Lower lobe of right lung (tissue), 2 donors: ENCODE data around the gene CDYL2. TPM values are rescaled to one million over a fixed set of nuclear protein-coding genes. Genes with fewer than 3 reads are reported as not detected.
"Not testable (repeated sequence)": the region's sequence is repeated elsewhere in the genome, so short reads cannot be mapped to it uniquely, and the experiment has no call there.

ENCODE experiments used
- ATAC-seq, 2 donors: fragments of 200-7000 bp; cut with Tn5 transposase; one replicate each; pipeline ENCODE4 v1.9.1; 2020 to 2022; ENCODE audit warnings: mild to moderate bottlenecking in 2 of 2, moderate library complexity in 2 of 2
- DNase-seq: peaks from one replicate; pipeline ENCODE4 v3.0.0-alpha.2; 2020
- H3K27ac ChIP-seq: fragments of 200-600 bp; one replicate; pipeline ENCODE4 v1.8.0; 2022
- H3K27me3 ChIP-seq: fragments of 200-600 bp; one replicate; pipeline ENCODE4 v1.8.0; 2022; ENCODE audit warnings: low read depth
- H3K36me3 ChIP-seq: fragments of 200-600 bp; one replicate; pipeline ENCODE4 v1.8.0; 2022; ENCODE audit warnings: mild to moderate bottlenecking
- H3K4me1 ChIP-seq: fragments of 200-600 bp; one replicate; pipeline ENCODE4 v1.8.0; 2022
- H3K4me3 ChIP-seq: fragments of 200-600 bp; one replicate; pipeline ENCODE4 v1.8.0; 2022; ENCODE audit warnings: mild to moderate bottlenecking
- H3K9me3 ChIP-seq: fragments of 200-600 bp; one replicate; pipeline ENCODE4 v1.8.0; 2022
- CTCF ChIP-seq: fragments of 200-600 bp; IDR thresholded peaks from one replicate; pipeline ENCODE4 v1.8.0; 2022; ENCODE audit warnings: antibody characterized with exemption, mild to moderate bottlenecking
- intact Hi-C: fragments of 100-400 bp; cut with DNase I; formaldehyde crosslinking; loops from one replicate; pipeline ENCODE4 v1.11.0; 2022
- total RNA-seq: library from RNA; stranded (reverse); fragmentation: NEBNext Ultra II Directional; extraction: Animal tissue kit (Norgen Biotek cat#: 25700); gene quantifications from one replicate; pipeline ENCODE4 v1.2.1, GENCODE V29; 2021
- donor health status: DM: no; HTN: yes; CAD: no; lungs with severe emphysema.

CDYL2 gene
- total RNA-seq, 1 donor from 2014 or later: 14.7 TPM

GRCh38 chr16:80824623-80825364, 20.4 kb upstream of the CDYL2 start:
- peak; percentile 77 for TF ChIP-seq CTCF
- no peak for DNase-seq

GRCh38 chr16:80819988-80820387, 15.6 kb upstream of the CDYL2 start:
- H3K36me3 ChIP-seq: no peaks in the 10 kb centered on the region
- H3K4me1 ChIP-seq: no peaks in the 10 kb centered on the region
- DNase-seq (no peak), ATAC-seq (no peak)
- no peak overlapping the region for H3K27ac ChIP-seq
- H3K4me3 ChIP-seq: no peak overlapping the region
- no peaks in the 10 kb centered on the region for H3K27me3 ChIP-seq
- no peaks in the 10 kb centered on the region for H3K9me3 ChIP-seq
- no peak for TF ChIP-seq CTCF
- intact Hi-C loops: no loop called here

More at GRCh38 chr16:80824623-80825364, 20.4 kb upstream of the CDYL2 start:
- intact Hi-C loops: no loop called here
- ATAC-seq: peak in 1 of 2 donors; percentile 54
- Histone ChIP-seq H3K9me3 (no peaks in the 10 kb centered on the region), H3K36me3 (no peaks in the 10 kb centered on the region), H3K27ac (no peak overlapping the region), H3K4me3 (no peak overlapping the region), H3K4me1 (no peaks in the 10 kb centered on the region), H3K27me3 (no peaks in the 10 kb centered on the region)

- Histone ChIP-seq H3K27ac (no peak overlapping the region), H3K4me3 (no peak overlapping the region), H3K36me3 (no peaks in the 10 kb centered on the region), H3K4me1 (no peaks in the 10 kb centered on the region), H3K9me3 (no peaks in the 10 kb centered on the region), H3K27me3 (no peaks in the 10 kb centered on the region)
- DNase-seq (no peak), ATAC-seq (no peak)
- TF ChIP-seq CTCF: no peak
- intact Hi-C loops: no loop called here
These were observed 12.0 kb upstream of the CDYL2 start for GRCh38 chr16:80816356-80816755.

GRCh38 chr16:80815278-80815677, 10.9 kb upstream of the CDYL2 start:
- H3K36me3 ChIP-seq, H3K27me3 ChIP-seq, H3K9me3 ChIP-seq, H3K4me3 ChIP-seq, ATAC-seq, H3K4me1 ChIP-seq, DNase-seq, H3K27ac ChIP-seq, intact Hi-C loops: not testable (repeated sequence)

- ATAC-seq (no peak), DNase-seq (no peak)
- no peak overlapping the region for H3K4me3 ChIP-seq
- intact Hi-C loops: no loop called here
- TF ChIP-seq CTCF: no peak
- H3K4me1 ChIP-seq: no peaks in the 10 kb centered on the region
- no peak overlapping the region for H3K27ac ChIP-seq
- no peaks in the 10 kb centered on the region for H3K36me3 ChIP-seq
- no peaks in the 10 kb centered on the region for H3K9me3 ChIP-seq
- H3K27me3 ChIP-seq: no peaks in the 10 kb centered on the region
These were observed 8.2 kb upstream of the CDYL2 start for GRCh38 chr16:80812593-80812992.

- H3K9me3 ChIP-seq: no peaks in the 10 kb centered on the region
- DNase-seq (no peak), ATAC-seq (no peak)
- H3K4me1 ChIP-seq: peaks cover 4% of the 10 kb centered on the region
- no peak for TF ChIP-seq CTCF
- no peak overlapping the region for H3K27ac ChIP-seq
- no peak overlapping the region for H3K4me3 ChIP-seq
- H3K36me3 ChIP-seq: no peaks in the 10 kb centered on the region
- intact Hi-C loops: no loop called here
- H3K27me3 ChIP-seq: no peaks in the 10 kb centered on the region
These were observed 5.0 kb upstream of the CDYL2 start for GRCh38 chr16:80809366-80809765.
